K562 (cell line): Measurements from ENCODE around the gene SMG6. TPM values are rescaled to one million over a fixed set of nuclear protein-coding genes. Genes with fewer than 3 reads are reported as not detected.

Experiments used
- ATAC-seq: fragments of 200-7000 bp; cut with Tn5 transposase; 3 replicates; pipeline ENCODE4 v1.9.1; 2020; ENCODE audit warnings: moderate library complexity
- BruUV-seq: library from RNA; stranded (reverse); fragments of 400-500 nt; replicated peaks from 2 replicates; lab custom pipeline; 2021; lab: Mats Ljungman, UMichigan
- CTCF ChIA-PET: fragments of 300-600 bp; formaldehyde crosslinking; extraction: SDS; loops from one replicate; lab custom pipeline; 2021; ENCODE audit warnings: low intra/inter-chr PET ratio; lab: Yijun Ruan, JAX
- POLR2A ChIA-PET: fragments of 300-600, 350-650 bp; sonication (Branson Sonifier 250); formaldehyde crosslinking; extraction: SDS; loops from one replicate; lab custom pipeline; 2021; ENCODE audit warnings: antibody characterized with exemption, inconsistent platforms; lab: Yijun Ruan, JAX
- DNase-seq, 4 experiments: peaks; one replicate each; pipeline versions ENCODE4 v3.0.0 to v3.0.0-alpha.2; 2011 to 2018; ENCODE audit warnings: low spot score in 3 of 4, mixed read lengths in 3 of 4; ENCODE audit errors: extremely low read depth in 1 of 4
- FAIRE-seq: peaks from 2 replicates; lab custom pipeline; 2011; peaks lifted over from hg19 to GRCh38; lab: Jason Lieb, UNC
- H2AFZ ChIP-seq: 2 replicates; pipeline ENCODE4 v1.6.0; 2011; ENCODE audit warnings: low read depth, low read length, control low read depth, inconsistent platforms
- H3K27ac ChIP-seq: fragments of 200-600 bp; 3 replicates; pipeline ENCODE4 v1.8.0; 2011; ENCODE audit warnings: low read depth, mild to moderate bottlenecking, control low read depth, inconsistent platforms, low read length, moderate library complexity, mixed read lengths; ENCODE audit errors: extremely low read depth
- H3K27me3 ChIP-seq, 2 experiments: fragments of 300-600 bp in 1 of 2; 2 replicates in 1 of 2; 3 replicates in 1 of 2; pipeline versions ENCODE4 v1.6.0 to v1.8.0; 2011; ENCODE audit warnings: inconsistent platforms in 2 of 2, low read length in 2 of 2, mild to moderate bottlenecking in 1 of 2, mixed read lengths in 1 of 2, moderate library complexity in 1 of 2; ENCODE audit not compliant: control insufficient read depth in 2 of 2, insufficient read depth in 2 of 2
- H3K36me3 ChIP-seq: fragments of 300-600 bp; 3 replicates; pipeline ENCODE4 v1.8.0; 2011; ENCODE audit warnings: mild to moderate bottlenecking, low read length, inconsistent platforms; ENCODE audit not compliant: control insufficient read depth, insufficient read depth
- H3K4me1 ChIP-seq, 2 experiments: fragments of 200-600 bp in 1 of 2; replicated peaks in 1 of 2; 2 replicates in 1 of 2; 3 replicates in 1 of 2; pipeline versions ENCODE4 v1.5.1 to v1.8.0; 2011; ENCODE audit warnings: inconsistent platforms in 2 of 2, low read length in 2 of 2, mild to moderate bottlenecking in 1 of 2, mixed read lengths in 1 of 2, moderate library complexity in 1 of 2; ENCODE audit not compliant: control insufficient read depth in 2 of 2, insufficient read depth in 2 of 2
- H3K4me2 ChIP-seq: 2 replicates; pipeline ENCODE4 v1.6.1; 2011; ENCODE audit warnings: low read length, control low read depth, inconsistent platforms, mixed read lengths; ENCODE audit not compliant: insufficient read depth
- H3K4me3 ChIP-seq: fragments of 200-600 bp; sonication (generic), shearing (Covaris generic); 2 replicates; pipeline ENCODE4 v1.5.1; 2016; ENCODE audit warnings: control low read depth, inconsistent platforms
- H3K79me2 ChIP-seq: fragments of 200-600 bp; 3 replicates; pipeline ENCODE4 v1.8.0; 2011; ENCODE audit warnings: low read length, inconsistent platforms; ENCODE audit not compliant: control insufficient read depth, insufficient read depth
- H3K9ac ChIP-seq, 2 experiments: 2 replicates each; pipeline versions ENCODE4 v1.6.0 to v1.6.1; 2011; ENCODE audit warnings: low read depth in 2 of 2, low read length in 2 of 2, control low read depth in 1 of 2, inconsistent platforms in 1 of 2, mild to moderate bottlenecking in 1 of 2, mixed read lengths in 1 of 2; ENCODE audit not compliant: insufficient read depth in 1 of 2
- H3K9me1 ChIP-seq: one replicate; pipeline ENCODE4 v1.6.0; 2011; ENCODE audit warnings: inconsistent platforms, mild to moderate bottlenecking, low read length, moderate library complexity; ENCODE audit not compliant: control insufficient read depth, insufficient read depth
- H3K9me3 ChIP-seq: replicated peaks from 2 replicates; pipeline ENCODE4 v1.5.1; 2011; ENCODE audit warnings: low read depth, low read length, inconsistent platforms; ENCODE audit not compliant: control insufficient read depth, insufficient read depth
- H4K20me1 ChIP-seq: replicated peaks from 2 replicates; pipeline ENCODE4 v1.6.1; 2011; ENCODE audit warnings: low read length, inconsistent platforms, mixed read lengths; ENCODE audit not compliant: control insufficient read depth, insufficient read depth
- CTBP1 ChIP-seq: fragments of 450-650 bp; IDR thresholded peaks from 2 replicates; pipeline ENCODE4 v1.6.1; 2016; ENCODE audit warnings: borderline replicate concordance
- CTCF ChIP-seq, 3 experiments: IDR thresholded peaks in 2 of 3; conservative IDR thresholded peaks in 1 of 3; 2 replicates each; pipeline ENCODE4 v1.5.1; 2011 to 2012; ENCODE audit warnings: low read length in 3 of 3, mild to moderate bottlenecking in 3 of 3, control low read depth in 2 of 3, improper control_type of control experiment in 1 of 3, inconsistent platforms in 1 of 3, low read depth in 1 of 3, mixed read lengths in 1 of 3, moderate library complexity in 1 of 3; ENCODE audit not compliant: insufficient read depth in 2 of 3
- CTCFL ChIP-seq: IDR thresholded peaks from 2 replicates; pipeline ENCODE4 v1.6.1; 2011; ENCODE audit warnings: borderline replicate concordance, low read depth, mild to moderate bottlenecking, moderate library complexity, low read length; ENCODE audit not compliant: insufficient read depth, poor library complexity, severe bottlenecking
- DEAF1 ChIP-seq: fragments of 450-650 bp; formaldehyde crosslinking; IDR thresholded peaks from 2 replicates; pipeline ENCODE4 v1.4.0; 2020; ENCODE audit warnings: mild to moderate bottlenecking, moderate library complexity
- ESRRA ChIP-seq: fragments of 450-650 bp; IDR thresholded peaks from 2 replicates; pipeline ENCODE4 v1.6.1; 2014; ENCODE audit warnings: low read depth, mild to moderate bottlenecking, moderate library complexity, borderline replicate concordance
- MAFF ChIP-seq: IDR thresholded peaks from 2 replicates; pipeline ENCODE4 v1.6.1; 2012; ENCODE audit warnings: low read length, improper control_type of control experiment
- STAG1 ChIP-seq: sonication (generic); formaldehyde crosslinking; IDR thresholded peaks from 2 replicates; pipeline ENCODE4 v1.5.0; 2020; ENCODE audit warnings: missing genetic modification reagents, borderline replicate concordance
- UBTF ChIP-seq, 2 experiments: IDR thresholded peaks; 2 replicates each; pipeline ENCODE4 v1.6.1; 2012; ENCODE audit warnings: improper control_type of control experiment in 2 of 2, low read depth in 2 of 2, low read length in 2 of 2, borderline replicate concordance in 1 of 2
- ZNF57 ChIP-seq: fragments of 450-650 bp; formaldehyde crosslinking; IDR thresholded peaks from 2 replicates; pipeline ENCODE4 v1.4.0; 2020; ENCODE audit warnings: mild to moderate bottlenecking, moderate library complexity
- WGBS: fragments of 100-300 bp; shearing (Covaris generic); methylation state at CpG from one replicate; pipeline ENCODE4 v1.1.6; 2016; ENCODE audit warnings: low coverage, mixed read lengths; ENCODE audit not compliant: insufficient coverage; ENCODE audit errors: missing lambda C conversion rate; 5-methylcytosine and 5-hydroxymethylcytosine counted together
- in situ Hi-C: fragments of 300-500 bp; cut with MboI; formaldehyde crosslinking; loops from 4 replicates; pipeline ENCODE4 v1.15.0; 2018; ENCODE audit warnings: inconsistent platforms, mixed read lengths
- intact Hi-C: fragments of 100-400 bp; cut with micrococcal nuclease; formaldehyde crosslinking; loops from 2 replicates; pipeline ENCODE4 v1.14.2; 2022
- polyA plus RNA-seq, 8 experiments: library from polyadenylated mRNA; depleted of rRNA in 4 of 8; stranded (reverse) in 5 of 8; unstranded in 3 of 8; fragments of >200 nt; fragmentation: Nextera tagmentation in 2 of 8; fragmentation: Illumina TruSeq in 1 of 8; extraction: Ambion mirVana in 2 of 8; extraction: Trizol in 1 of 8; gene quantifications; 2 replicates each; pipeline versions ENCODE4 v1.2.1 to v1.2.3, GENCODE V29; 2011 to 2014; ENCODE audit warnings: inconsistent platforms in 1 of 8, missing spikeins in 1 of 8
- total RNA-seq, 7 experiments: library from RNA; depleted of rRNA in 6 of 7; stranded (reverse); fragments of >200 nt in 6 of 7; fragmentation: Illumina TruSeq in 2 of 7; extraction: Trizol in 2 of 7; gene quantifications; 2 replicates each; pipeline versions ENCODE4 v1.2.1 to v1.2.3, GENCODE V29; 2011 to 2021; ENCODE audit warnings: low replicate concordance in 1 of 7

Gene SMG6
- total and polyA plus RNA-seq, 9 of the 15 experiments (the other 6 are each of a cell fraction or from before 2014, with no cell fraction given): 0.44 to 13.9 (median 6.0) TPM

GRCh38 chr17:2025622-2026309 is 277.8 kb downstream of the SMG6 start:
- ATAC-seq: peak; percentile 18
- no TSS peak for BruUV-seq
- Histone ChIP-seq H4K20me1 (peaks cover 2% of the 10 kb centered on the region; the same call in 1 of the 2 replicates), H2AFZ (peak overlapping the region; percentile 70), H3K79me2 (peaks cover 8% of the 10 kb centered on the region; the same call in 2 of the 3 replicates), H3K4me2 (peak overlapping the region; percentile 62), H3K4me3 (peak overlapping the region; percentile 38), H3K27ac (no peak overlapping the region), H3K4me1 (peaks cover 6 to 44% of the 10 kb centered on the region in 2 experiments; a peak in 3 of 5 replicates), H3K36me3 (no peaks in the 10 kb centered on the region), H3K9me3 (no peaks in the 10 kb centered on the region), H3K9ac (peak overlapping the region in 1 of 2 experiments; percentile 26; a peak in 1 of 4 replicates), H3K9me1 (no peaks in the 10 kb centered on the region), H3K27me3 (peaks cover 0 to 29% of the 10 kb centered on the region in 2 experiments; a peak in 2 of 5 replicates)
- in situ Hi-C loops (no loop called here), intact Hi-C loops (no loop called here)
- peak; percentile 48 to 59 (median 53) for DNase-seq
- POLR2A ChIA-PET: interaction anchor here (0.8 kb wide), 1 partner anchor 13 kb away, joined by 4 read pairs; no protein-coding TSS in a partner anchor
- 17% methylated on average over 12 of the region's 55 CpGs for WGBS
- CTCF ChIA-PET: interaction anchor here (1.3 kb wide), 1 partner anchor 117 kb away, joined by 4 read pairs; no protein-coding TSS in a partner anchor
- FAIRE-seq: no peak
- TF ChIP-seq ZNF57 (no peak), MAFF (no peak), STAG1 (CRISPR knock-in tag) (peak; percentile 28; the same call in 1 of the 2 replicates), CTCFL (peak; percentile 4), CTCF (IDR thresholded peaks at IDR 0.05 in 2 of 3, conservative IDR thresholded peaks at IDR 0.05 in 1 of 3; ENCODE audit: insufficient read depth in 2 of 3, low read depth in 1 of 3, low read length in 3 of 3) (peak; percentile 54 to 59 (median 56)), DEAF1 (0 out of 2 replicates have a peak, but pooled peaks have one; percentile 30), ESRRA (0 out of 2 replicates have a peak, but pooled peaks have one; percentile 21), UBTF (IDR thresholded peaks at IDR 0.05; ENCODE audit: borderline replicate concordance in 1 of 2, low read depth in 2 of 2, low read length in 2 of 2) (0 out of 4 replicates have a peak, but pooled peaks of 1 of the 2 experiments have one; percentile 22), CTBP1 (0 out of 2 replicates have a peak, but pooled peaks have one; percentile 8)
